Measurements from ENCODE around the gene LFNG.

The LFNG gene

GRCh38 chr7:2519119-2519930 is at the start of gene LFNG:
Gene LFNG (plus strand): TSS chr7:2519774. CDS start chr7:2519862, 88 bp downstream.
- peak; percentile 76 for DNase-seq

GRCh38 chr7:2470204-2471021 is 49.2 kb upstream of the LFNG start:
- DNase-seq, result no peak

GRCh38 chr7:2471022-2471329 is 48.6 kb upstream of the LFNG start:
- no peak for DNase-seq

GRCh38 chr7:2471396-2471795 is 48.2 kb upstream of the LFNG start:
- DNase-seq, result no peak

- DNase-seq, result no peak
Measured at GRCh38 chr7:2472739-2473138, 46.8 kb upstream of the LFNG start.

- DNase-seq, result no peak
Measured at GRCh38 chr7:2473496-2474180, 45.9 kb upstream of the LFNG start.

GRCh38 chr7:2474224-2474623 is 45.4 kb upstream of the LFNG start:
- DNase-seq, result no peak

- no peak for DNase-seq
Measured at GRCh38 chr7:2474813-2475677, 44.5 kb upstream of the LFNG start.

- no peak for DNase-seq
Measured at GRCh38 chr7:2475678-2476015, 43.9 kb upstream of the LFNG start.

GRCh38 chr7:2476298-2476697 is 43.3 kb upstream of the LFNG start, which contains the start of gene GRIFIN:
Gene GRIFIN (minus strand): TSS chr7:2476398. CDS start chr7:2476383, 15 bp downstream.
- no peak for DNase-seq

GRCh38 chr7:2476776-2477446 is 42.7 kb upstream of the LFNG start:
- no peak for DNase-seq

GRCh38 chr7:2477447-2478398 is 41.9 kb upstream of the LFNG start:
- DNase-seq, result peak; percentile 41

GRCh38 chr7:2478399-2478785 is 41.2 kb upstream of the LFNG start:
- DNase-seq, result no peak

GRCh38 chr7:2478800-2479199 is 40.8 kb upstream of the LFNG start:
- DNase-seq, result no peak

GRCh38 chr7:2479276-2480069 is 40.1 kb upstream of the LFNG start:
- DNase-seq, result no peak

- DNase-seq, result no peak
Measured at GRCh38 chr7:2480070-2480408, 39.5 kb upstream of the LFNG start.

- DNase-seq, result no peak
Measured at GRCh38 chr7:2481195-2481594, 38.4 kb upstream of the LFNG start.

- no peak for DNase-seq
Measured at GRCh38 chr7:2482725-2483451, 36.7 kb upstream of the LFNG start.

- DNase-seq, result no peak
Measured at GRCh38 chr7:2483494-2483893, 36.1 kb upstream of the LFNG start.

- DNase-seq, result no peak
Measured at GRCh38 chr7:2484868-2485267, 34.7 kb upstream of the LFNG start.

Measured in activated CD4-positive, alpha-beta T cell treated with anti-CD3 and anti-CD28 coated beads for 1 hour (primary cell).